Caco-2 (cell line): ENCODE data around the gene SLC36A1. TPM values are rescaled to one million over a fixed set of nuclear protein-coding genes. Genes with fewer than 3 reads are reported as not detected.

Experiments
- BruUV-seq: library from RNA; stranded (reverse); fragments of 400-500 nt; replicated peaks from 2 replicates; lab custom pipeline; 2021; lab: Mats Ljungman, UMichigan
- CTCF ChIA-PET: fragments of 300-600 bp; sonication (Branson Sonifier 250); formaldehyde crosslinking; loops from one replicate; lab custom pipeline; 2022; ENCODE audit warnings: antibody characterized with exemption; lab: Charles Lee
- POLR2A ChIA-PET: fragments of 300-600 bp; sonication (Branson Sonifier 250); formaldehyde crosslinking; loops from one replicate; lab custom pipeline; 2022; ENCODE audit warnings: antibody characterized with exemption; lab: Charles Lee
- DNase-seq, 2 experiments: peaks; one replicate each; pipeline versions ENCODE4 v3.0.0 to v3.0.0-alpha.2; 2020 to 2022
- H3K27me3 ChIP-seq: replicated peaks from 2 replicates; pipeline ENCODE4 v1.6.0; 2011; ENCODE audit warnings: low read length; ENCODE audit not compliant: control insufficient read depth, insufficient read depth
- H3K36me3 ChIP-seq: 2 replicates; pipeline ENCODE4 v1.5.1; 2011; ENCODE audit warnings: low read length; ENCODE audit not compliant: control insufficient read depth, insufficient read depth
- H3K4me1 ChIP-seq: fragments of 250-450 bp; sonication (Bioruptor Pico); 2 replicates; pipeline ENCODE4 v1.5.1; 2020; ENCODE audit warnings: mild to moderate bottlenecking
- H3K4me3 ChIP-seq: 2 replicates; pipeline ENCODE4 v1.5.1; 2011; ENCODE audit warnings: low read depth, mild to moderate bottlenecking, control low read depth, low read length
- H3K9me3 ChIP-seq: fragments of 250-450 bp; sonication (Bioruptor Pico); 2 replicates; pipeline ENCODE4 v1.5.1; 2020; ENCODE audit warnings: mild to moderate bottlenecking, moderate library complexity
- H3K27ac Mint-ChIP-seq: one replicate; pipeline ENCODE4 v1.8.0; 2022; ENCODE audit warnings: mixed read lengths; ENCODE audit not compliant: unreplicated experiment
- H3K27me3 Mint-ChIP-seq: one replicate; pipeline ENCODE4 v1.8.0; 2022; ENCODE audit warnings: mixed read lengths; ENCODE audit not compliant: insufficient read depth, unreplicated experiment
- H3K36me3 Mint-ChIP-seq: one replicate; pipeline ENCODE4 v1.8.0; 2022; ENCODE audit warnings: mild to moderate bottlenecking, mixed read lengths; ENCODE audit not compliant: insufficient read depth, unreplicated experiment
- H3K4me1 Mint-ChIP-seq: one replicate; pipeline ENCODE4 v1.8.0; 2022; ENCODE audit warnings: low read depth, mixed read lengths; ENCODE audit not compliant: unreplicated experiment
- H3K4me3 Mint-ChIP-seq: one replicate; pipeline ENCODE4 v1.8.0; 2022; ENCODE audit warnings: mild to moderate bottlenecking, moderate library complexity, mixed read lengths; ENCODE audit not compliant: unreplicated experiment
- H3K9me3 Mint-ChIP-seq: one replicate; pipeline ENCODE4 v1.8.0; 2022; ENCODE audit warnings: mixed read lengths; ENCODE audit not compliant: unreplicated experiment
- CTCF ChIP-seq, 2 experiments: fragments of 200-600 bp in 1 of 2; IDR thresholded peaks; 1 replicate in 1 of 2; 2 replicates in 1 of 2; pipeline versions ENCODE4 v1.5.1 to v1.8.0; 2011 to 2022; ENCODE audit warnings: antibody characterized with exemption in 1 of 2, control low read depth in 1 of 2, inconsistent platforms in 1 of 2, low read depth in 1 of 2, low read length in 1 of 2, mild to moderate bottlenecking in 1 of 2, moderate library complexity in 1 of 2; ENCODE audit not compliant: insufficient read depth in 1 of 2, severe bottlenecking in 1 of 2, unreplicated experiment in 1 of 2
- intact Hi-C: fragments of 100-400 bp; cut with micrococcal nuclease; formaldehyde crosslinking; loops from one replicate; pipeline ENCODE4 v1.10.0; 2022; ENCODE audit not compliant: unreplicated experiment
- total RNA-seq: library from RNA; stranded (reverse); gene quantifications from 2 replicates; pipeline ENCODE4 v1.2.3, GENCODE V29; 2022

Gene SLC36A1
- total RNA-seq, 1 experiment from 2014 or later = 18.2 TPM

- H3K9me3 Mint-ChIP-seq = no peaks in the 10 kb centered on the region
- peaks cover 7% of the 10 kb centered on the region for H3K36me3 Mint-ChIP-seq
- no peak overlapping the region for H3K4me3 Mint-ChIP-seq
- CTCF ChIA-PET = no interaction called here
- no peak for TF ChIP-seq CTCF (IDR thresholded peaks at IDR 0.05; ENCODE audit: insufficient read depth in 1 of 2, low read depth in 1 of 2, low read length in 1 of 2, severe bottlenecking in 1 of 2, unreplicated experiment in 1 of 2)
- POLR2A ChIA-PET = no interaction called here
- intact Hi-C loops = loop anchor here (2.0 kb wide), 1 partner anchor 30 kb away; no protein-coding TSS in a partner anchor
- no peaks in the 10 kb centered on the region for H3K4me1 Mint-ChIP-seq
- no peaks in the 10 kb centered on the region for H3K27me3 Mint-ChIP-seq
- Histone ChIP-seq H3K9me3 (no peaks in the 10 kb centered on the region), H3K36me3 (peaks cover 5% of the 10 kb centered on the region), H3K4me3 (no peak overlapping the region), H3K27me3 (no peaks in the 10 kb centered on the region), H3K4me1 (no peaks in the 10 kb centered on the region)
- no TSS peak for BruUV-seq
- no peak for DNase-seq
- no peak overlapping the region for H3K27ac Mint-ChIP-seq
These were observed 23.0 kb downstream of the SLC36A1 start for GRCh38 chr5:151470439-151470838.

- no peak overlapping the region for H3K4me3 ChIP-seq
- no peaks in the 10 kb centered on the region for H3K4me1 Mint-ChIP-seq
- H3K9me3 Mint-ChIP-seq = no peaks in the 10 kb centered on the region
- no peaks in the 10 kb centered on the region for H3K27me3 Mint-ChIP-seq
- no peaks in the 10 kb centered on the region for H3K9me3 ChIP-seq
- intact Hi-C loops = loop anchor here (2.0 kb wide), 1 partner anchor 30 kb away; no protein-coding TSS in a partner anchor
- no peak for DNase-seq
- no peaks in the 10 kb centered on the region for H3K4me1 ChIP-seq
- H3K27me3 ChIP-seq = no peaks in the 10 kb centered on the region
- TF ChIP-seq CTCF (IDR thresholded peaks at IDR 0.05; ENCODE audit: insufficient read depth in 1 of 2, low read depth in 1 of 2, low read length in 1 of 2, severe bottlenecking in 1 of 2, unreplicated experiment in 1 of 2) = no peak
- no peak overlapping the region for H3K4me3 Mint-ChIP-seq
- ChIA-PET POLR2A (no interaction called here), CTCF (interaction anchor here (0.5 kb wide), 1 partner anchor 313 kb away, joined by 3 read pairs; no protein-coding TSS in a partner anchor)
- H3K36me3 Mint-ChIP-seq = peaks cover 7% of the 10 kb centered on the region
- peaks cover 5% of the 10 kb centered on the region for H3K36me3 ChIP-seq
- H3K27ac Mint-ChIP-seq = no peak overlapping the region
- no TSS peak for BruUV-seq
These were observed 23.9 kb downstream of the SLC36A1 start for GRCh38 chr5:151471276-151471675.

GRCh38 chr5:151474799-151475198, 27.4 kb downstream of the SLC36A1 start:
- H3K4me1 ChIP-seq = no peaks in the 10 kb centered on the region
- Mint-ChIP-seq H3K36me3 (no peaks in the 10 kb centered on the region), H3K27ac (no peak overlapping the region), H3K4me1 (no peaks in the 10 kb centered on the region), H3K9me3 (no peaks in the 10 kb centered on the region), H3K27me3 (no peaks in the 10 kb centered on the region), H3K4me3 (no peak overlapping the region)
- ChIA-PET CTCF (interaction anchor here (1.0 kb wide), 1 partner anchor 49 kb away, joined by 3 read pairs; no protein-coding TSS in a partner anchor), POLR2A (no interaction called here)
- TF ChIP-seq CTCF (IDR thresholded peaks at IDR 0.05; ENCODE audit: insufficient read depth in 1 of 2, low read depth in 1 of 2, low read length in 1 of 2, severe bottlenecking in 1 of 2, unreplicated experiment in 1 of 2) = no peak
- H3K9me3 ChIP-seq = no peaks in the 10 kb centered on the region
- no peak for DNase-seq
- H3K4me3 ChIP-seq = no peak overlapping the region
- H3K27me3 ChIP-seq = no peaks in the 10 kb centered on the region
- peaks cover 5% of the 10 kb centered on the region; the same call in 1 of the 2 replicates for H3K36me3 ChIP-seq
- no TSS peak for BruUV-seq
- intact Hi-C loops = no loop called here
